HG03064 (cell line): ENCODE measurements around the gene RABGAP1L.
"Not testable (repeated sequence)": the region's sequence is repeated elsewhere in the genome, so short reads cannot be mapped to it uniquely, and the experiment has no call there.

Experiments
- ATAC-seq: cut with Tn5 transposase; IDR thresholded peaks from one replicate; pipeline ENCODE4 v1.9.1; 2021; ENCODE audit warnings: low read depth; ENCODE audit not compliant: unreplicated experiment

Gene RABGAP1L

GRCh38 chr1:174786760-174787159 is 627.4 kb downstream of the RABGAP1L start:
- peak; percentile 63 for ATAC-seq

GRCh38 chr1:174788981-174789380 is 629.7 kb downstream of the RABGAP1L start:
- no peak for ATAC-seq

GRCh38 chr1:174789399-174789798 is 630.1 kb downstream of the RABGAP1L start:
- peak; percentile 69 for ATAC-seq

- no peak for ATAC-seq
Observed at GRCh38 chr1:174791863-174792262, 632.5 kb downstream of the RABGAP1L start.

GRCh38 chr1:174794861-174795260 is 635.5 kb downstream of the RABGAP1L start:
- ATAC-seq, result no peak

DNA sequence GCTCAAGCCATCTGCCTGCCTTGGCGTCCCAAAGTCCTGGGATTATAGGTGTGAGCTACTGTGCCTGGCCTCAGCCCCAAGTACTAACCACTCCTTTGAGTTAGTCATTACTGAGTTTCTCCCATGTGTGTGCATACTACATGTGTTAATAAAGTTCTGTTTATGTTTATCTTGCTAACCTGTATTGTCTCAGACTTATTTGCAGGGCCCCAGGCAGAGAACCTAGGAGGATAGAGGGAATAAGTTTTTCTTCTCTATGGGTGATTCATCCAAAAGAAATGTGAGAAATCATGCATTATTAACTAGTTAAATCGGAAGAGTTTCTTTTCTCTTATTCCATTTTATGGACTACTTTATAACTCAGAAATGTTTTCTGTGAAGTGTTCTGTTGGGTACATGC is 636.5 kb downstream of the RABGAP1L start:
- no peak for ATAC-seq

DNA sequence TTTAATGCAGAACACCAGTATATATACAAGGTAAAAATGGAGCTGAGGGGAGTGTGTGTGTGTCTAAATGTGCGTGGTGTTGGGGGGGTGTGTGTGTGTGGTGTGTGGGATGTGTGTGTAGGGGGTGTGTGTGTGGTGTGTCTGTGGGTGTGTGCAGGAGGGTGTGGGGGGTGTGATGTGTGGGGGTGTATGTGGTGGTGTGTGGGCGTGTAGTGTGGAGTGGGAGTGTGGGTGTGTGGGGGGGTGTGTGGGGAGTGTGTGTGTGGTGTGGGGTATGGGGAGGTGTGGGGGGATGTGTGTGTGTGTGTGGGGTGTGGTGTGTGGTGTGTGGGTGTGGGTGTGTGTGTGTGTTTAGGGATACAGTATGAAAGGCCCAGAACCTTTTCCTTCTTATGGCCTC is 638.1 kb downstream of the RABGAP1L start:
- no peak for ATAC-seq

GRCh38 chr1:174799136-174799479 is 639.8 kb downstream of the RABGAP1L start:
- ATAC-seq, result no peak

- ATAC-seq, result no peak
Observed at GRCh38 chr1:174800216-174800851, 641.0 kb downstream of the RABGAP1L start.

DNA sequence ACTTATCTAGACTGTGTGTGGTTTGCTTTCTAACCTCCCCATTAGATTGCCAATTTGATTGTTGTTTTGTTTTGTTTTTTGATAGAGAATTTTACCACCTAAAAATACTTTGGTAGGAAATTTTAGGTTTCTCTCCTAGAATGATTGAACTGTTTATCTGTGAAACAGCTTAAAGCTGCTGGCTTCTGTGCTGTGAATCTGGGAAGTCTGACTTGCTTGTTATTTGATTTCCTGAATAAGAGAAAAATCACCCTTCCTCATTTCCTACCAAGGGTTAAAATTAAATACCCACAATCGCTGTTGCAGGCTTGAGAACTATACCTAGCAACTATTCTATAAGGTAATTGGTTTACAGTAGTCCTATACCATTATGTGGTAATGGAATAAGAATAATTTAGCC is 641.6 kb downstream of the RABGAP1L start:
- no peak for ATAC-seq

DNA sequence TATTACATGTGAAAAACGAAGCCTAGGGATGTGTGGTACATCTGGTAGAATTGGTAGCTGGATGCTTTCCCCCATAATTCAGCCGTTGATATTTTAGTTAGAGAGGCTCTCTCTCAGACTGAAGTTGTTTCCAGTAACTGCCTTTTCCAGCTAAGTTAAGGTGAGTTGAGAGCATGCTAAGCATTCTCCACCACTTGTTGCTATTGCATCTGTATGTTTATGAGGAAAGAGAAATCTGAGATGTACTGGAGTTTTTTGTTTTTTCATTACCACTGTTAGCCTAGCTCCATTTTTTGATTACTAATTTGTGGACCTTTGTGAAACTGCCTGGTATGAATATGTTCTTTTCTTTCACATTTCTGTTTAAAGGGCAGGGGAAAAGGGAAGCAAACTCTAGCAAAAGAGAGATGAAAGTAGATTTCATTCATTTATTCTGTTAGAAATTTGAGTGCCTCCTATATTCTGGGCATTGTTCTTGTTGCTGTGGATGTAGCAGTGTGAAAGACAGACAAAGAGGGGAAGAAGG is 650.5 kb downstream of the RABGAP1L start:
- ATAC-seq, result no peak

DNA sequence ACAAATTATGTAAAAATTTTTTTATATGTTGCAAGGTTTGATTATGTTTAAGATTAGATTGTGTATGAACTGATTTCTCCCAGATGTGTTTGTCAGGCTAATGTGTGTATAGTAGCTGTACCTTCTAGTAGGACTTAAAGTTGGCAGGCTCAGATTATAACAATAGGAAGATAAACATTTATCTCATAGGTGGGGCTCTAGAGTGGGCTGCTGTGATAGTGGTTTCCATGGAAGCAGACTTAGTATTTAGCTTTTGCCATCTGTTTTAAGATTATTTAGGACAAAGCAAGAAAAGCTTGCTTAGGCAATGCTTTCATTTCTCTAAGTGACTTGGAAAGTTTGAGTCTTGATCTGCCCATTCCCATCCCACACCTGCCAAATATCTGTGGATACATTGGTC is 652.7 kb downstream of the RABGAP1L start:
- no peak for ATAC-seq

DNA sequence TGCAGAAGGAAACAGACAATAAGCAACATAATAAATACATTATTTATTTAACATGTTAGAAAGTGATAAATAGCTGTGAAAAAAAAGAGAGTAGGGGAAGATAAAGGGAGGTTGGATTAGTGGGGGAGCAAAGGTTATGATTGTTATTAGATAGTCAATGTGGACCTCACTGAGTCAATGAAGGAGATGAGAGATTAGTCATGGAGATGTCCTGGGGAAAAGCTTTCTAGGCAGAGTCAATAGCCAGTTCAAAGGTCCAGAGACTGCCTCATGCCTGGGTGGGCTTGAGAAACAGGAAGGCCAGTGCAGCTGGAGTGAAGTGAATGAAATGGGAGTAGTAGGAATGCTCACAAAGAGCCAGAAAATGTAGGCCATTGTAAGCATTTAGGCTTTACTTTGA is 653.3 kb downstream of the RABGAP1L start:
- no peak for ATAC-seq

- no peak for ATAC-seq
Observed at GRCh38 chr1:174815036-174815435, 655.7 kb downstream of the RABGAP1L start.

DNA sequence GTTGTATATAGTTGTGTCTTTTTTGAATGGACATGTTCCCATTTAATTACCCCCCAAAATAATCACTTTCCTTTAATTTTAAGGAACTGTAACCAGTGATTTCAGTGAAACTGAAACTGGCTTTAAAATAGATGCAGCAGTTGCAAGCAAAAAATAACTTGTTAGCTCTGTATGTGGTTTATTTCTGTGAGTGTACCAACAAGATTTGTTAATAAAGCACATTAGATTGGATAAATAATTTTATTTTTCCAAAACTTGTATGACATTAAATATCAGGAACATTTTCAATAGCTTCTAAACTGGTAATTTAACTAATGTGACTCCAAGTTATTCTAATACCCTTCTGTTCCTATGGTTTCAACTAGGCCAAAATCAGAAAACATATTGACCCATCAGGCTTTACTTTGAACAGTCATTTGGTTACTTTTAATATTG is 656.2 kb downstream of the RABGAP1L start:
- ATAC-seq, result no peak

GRCh38 chr1:174816621-174817020 is 657.3 kb downstream of the RABGAP1L start:
- ATAC-seq, result not testable (repeated sequence)

- ATAC-seq, result peak; percentile 39
Observed at GRCh38 chr1:174818014-174818616, 658.8 kb downstream of the RABGAP1L start.

GRCh38 chr1:174818951-174819350 is 659.6 kb downstream of the RABGAP1L start:
- ATAC-seq, result no peak

DNA sequence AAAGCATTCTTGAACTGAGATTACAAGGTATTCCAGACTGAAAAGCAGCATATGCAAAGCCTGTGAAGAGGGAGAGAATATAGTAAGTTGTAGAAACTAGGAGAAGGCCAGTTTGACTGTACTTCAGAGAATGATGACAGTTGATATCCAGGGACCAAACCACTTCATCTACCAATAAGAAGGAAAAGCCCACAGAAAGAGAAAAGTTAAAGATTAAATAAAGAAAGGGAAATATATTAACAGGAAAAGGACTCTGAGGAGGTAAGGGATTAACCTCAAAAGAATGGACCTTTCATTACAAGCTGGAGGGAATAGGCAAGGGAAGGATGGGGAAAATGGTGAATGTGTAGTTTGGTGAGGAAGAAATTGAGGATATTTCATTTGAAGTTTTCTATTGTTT is 660.3 kb downstream of the RABGAP1L start:
- no peak for ATAC-seq

- ATAC-seq, result no peak
Observed at GRCh38 chr1:174825127-174825526, 665.8 kb downstream of the RABGAP1L start.

DNA sequence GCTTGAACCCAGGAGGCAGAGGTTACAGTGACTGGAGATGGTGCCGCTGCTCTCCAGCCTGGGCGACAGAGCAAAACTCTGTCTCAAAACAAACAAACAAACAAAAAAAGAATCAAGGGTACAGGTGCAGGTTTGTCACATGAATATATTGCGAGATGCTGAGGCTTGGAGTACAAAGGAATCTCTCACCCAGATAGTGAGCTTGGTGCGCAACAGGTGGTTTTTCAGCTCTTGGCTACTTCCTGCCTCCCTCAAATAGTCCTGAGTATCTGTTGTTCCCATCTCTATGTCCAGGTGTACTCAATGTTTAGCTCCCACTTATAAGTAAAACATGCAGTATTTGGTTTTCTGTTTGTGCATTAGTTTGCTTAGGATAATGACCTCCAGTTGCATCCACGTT is 666.5 kb downstream of the RABGAP1L start:
- no peak for ATAC-seq

DNA sequence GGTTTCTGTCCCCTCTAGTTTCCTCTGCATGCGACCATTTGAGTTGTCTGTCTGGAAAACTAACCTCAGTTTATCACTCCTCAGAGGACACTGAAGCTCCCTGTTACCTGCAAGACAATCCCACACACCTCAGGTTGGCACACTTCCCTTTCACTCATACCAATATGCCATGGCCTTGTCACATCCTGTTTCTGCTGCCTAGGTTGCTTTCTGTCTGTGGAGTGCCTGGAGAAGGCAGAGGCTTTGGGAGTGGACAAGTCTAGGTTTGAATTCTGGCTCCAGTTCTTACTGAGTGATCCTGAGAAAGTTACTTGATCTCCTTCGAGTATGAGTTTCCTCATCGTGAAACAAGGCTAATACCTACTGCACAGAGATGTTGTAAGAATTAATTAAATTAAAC is 668.9 kb downstream of the RABGAP1L start:
- ATAC-seq, result no peak
